T-helper 2 cell treated with Interferon-gamma antibody and Interleukin-4, amounts not matched to agents 5 μg/mL and 100 μg/mL, for 36 hours (primary cell): ENCODE measurements around the gene SPAG9.

ENCODE experiments used
- DNase-seq: peaks from one replicate; pipeline ENCODE4 v3.0.0; 2021; ENCODE audit warnings: low spot score
- H3K27ac Mint-ChIP-seq: one replicate; pipeline ENCODE4 v1.8.0; 2021; ENCODE audit warnings: mild to moderate bottlenecking, mixed read lengths
- H3K27me3 Mint-ChIP-seq: one replicate; pipeline ENCODE4 v1.8.0; 2021; ENCODE audit warnings: low read depth, mixed read lengths
- H3K36me3 Mint-ChIP-seq: one replicate; pipeline ENCODE4 v1.8.0; 2021; ENCODE audit warnings: low read depth, mixed read lengths
- H3K4me1 Mint-ChIP-seq: one replicate; pipeline ENCODE4 v1.8.0; 2021; ENCODE audit warnings: low read depth, mixed read lengths
- H3K4me3 Mint-ChIP-seq: one replicate; pipeline ENCODE4 v1.8.0; 2022; ENCODE audit warnings: mild to moderate bottlenecking, moderate library complexity, mixed read lengths
- H3K9me3 Mint-ChIP-seq: one replicate; pipeline ENCODE4 v1.8.0; 2021; ENCODE audit warnings: mixed read lengths

SPAG9 gene

GRCh38 chr17:50961282-50962220, 159.1 kb downstream of the SPAG9 start:
- Mint-ChIP-seq H3K4me3 (no peak overlapping the region), H3K27ac (no peak overlapping the region), H3K4me1 (peaks cover 8% of the 10 kb centered on the region), H3K27me3 (no peaks in the 10 kb centered on the region), H3K36me3 (peaks cover 15% of the 10 kb centered on the region), H3K9me3 (no peaks in the 10 kb centered on the region)
- DNase-seq, result no peak

- Mint-ChIP-seq H3K4me1 (peaks cover 2% of the 10 kb centered on the region), H3K27me3 (no peaks in the 10 kb centered on the region), H3K4me3 (no peak overlapping the region), H3K9me3 (no peaks in the 10 kb centered on the region), H3K36me3 (peaks cover 3% of the 10 kb centered on the region), H3K27ac (no peak overlapping the region)
- no peak for DNase-seq
Observed at GRCh38 chr17:50959341-50959740, 161.3 kb downstream of the SPAG9 start.

GRCh38 chr17:50957600-50958575, 162.8 kb downstream of the SPAG9 start:
- no peaks in the 10 kb centered on the region for H3K9me3 Mint-ChIP-seq

GRCh38 chr17:50956750-50957523, 163.7 kb downstream of the SPAG9 start:
- Mint-ChIP-seq H3K4me1 (peaks cover 6% of the 10 kb centered on the region), H3K36me3 (no peaks in the 10 kb centered on the region), H3K4me3 (no peak overlapping the region), H3K9me3 (no peaks in the 10 kb centered on the region), H3K27me3 (no peaks in the 10 kb centered on the region), H3K27ac (no peak overlapping the region)
- peak; percentile 39 for DNase-seq

More at GRCh38 chr17:50957600-50958575, 162.8 kb downstream of the SPAG9 start:
- Mint-ChIP-seq H3K4me3 (no peak overlapping the region), H3K27me3 (no peaks in the 10 kb centered on the region), H3K27ac (no peak overlapping the region), H3K4me1 (peaks cover 5% of the 10 kb centered on the region), H3K36me3 (no peaks in the 10 kb centered on the region)
- DNase-seq, result no peak

GRCh38 chr17:50956409-50956749, 164.3 kb downstream of the SPAG9 start:
- H3K4me1 Mint-ChIP-seq, result peaks cover 6% of the 10 kb centered on the region
- DNase-seq, result no peak
- no peak overlapping the region for H3K4me3 Mint-ChIP-seq
- H3K27me3 Mint-ChIP-seq, result no peaks in the 10 kb centered on the region
- no peak overlapping the region for H3K27ac Mint-ChIP-seq
- no peaks in the 10 kb centered on the region for H3K36me3 Mint-ChIP-seq
- no peaks in the 10 kb centered on the region for H3K9me3 Mint-ChIP-seq

- no peaks in the 10 kb centered on the region for H3K9me3 Mint-ChIP-seq
- H3K4me1 Mint-ChIP-seq, result peaks cover 8% of the 10 kb centered on the region
- H3K36me3 Mint-ChIP-seq, result no peaks in the 10 kb centered on the region
- DNase-seq, result no peak
- no peaks in the 10 kb centered on the region for H3K27me3 Mint-ChIP-seq
- no peak overlapping the region for H3K27ac Mint-ChIP-seq
- H3K4me3 Mint-ChIP-seq, result no peak overlapping the region
Observed at GRCh38 chr17:50955667-50956120, 165.0 kb downstream of the SPAG9 start.

- Mint-ChIP-seq H3K27me3 (no peaks in the 10 kb centered on the region), H3K36me3 (no peaks in the 10 kb centered on the region), H3K9me3 (no peaks in the 10 kb centered on the region), H3K4me3 (no peak overlapping the region), H3K4me1 (peaks cover 14% of the 10 kb centered on the region), H3K27ac (no peak overlapping the region)
- no peak for DNase-seq
Observed at GRCh38 chr17:50955160-50955559, 165.5 kb downstream of the SPAG9 start.

GRCh38 chr17:50954641-50955121, 166.0 kb downstream of the SPAG9 start:
- DNase-seq, result no peak
- no peaks in the 10 kb centered on the region for H3K36me3 Mint-ChIP-seq
- no peaks in the 10 kb centered on the region for H3K27me3 Mint-ChIP-seq
- H3K4me3 Mint-ChIP-seq, result no peak overlapping the region
- no peaks in the 10 kb centered on the region for H3K9me3 Mint-ChIP-seq
- H3K27ac Mint-ChIP-seq, result no peak overlapping the region
- peaks cover 15% of the 10 kb centered on the region for H3K4me1 Mint-ChIP-seq

- peaks cover 15% of the 10 kb centered on the region for H3K4me1 Mint-ChIP-seq
- H3K4me3 Mint-ChIP-seq, result no peak overlapping the region
- no peak for DNase-seq
- H3K9me3 Mint-ChIP-seq, result no peaks in the 10 kb centered on the region
- no peaks in the 10 kb centered on the region for H3K36me3 Mint-ChIP-seq
- H3K27ac Mint-ChIP-seq, result peak overlapping the region; percentile 31
- no peaks in the 10 kb centered on the region for H3K27me3 Mint-ChIP-seq
Observed at GRCh38 chr17:50953831-50954601, 166.7 kb downstream of the SPAG9 start.

GRCh38 chr17:50953518-50953830, 167.2 kb downstream of the SPAG9 start:
- H3K36me3 Mint-ChIP-seq, result no peaks in the 10 kb centered on the region
- H3K4me1 Mint-ChIP-seq, result peaks cover 15% of the 10 kb centered on the region
- H3K27ac Mint-ChIP-seq, result no peak overlapping the region
- H3K9me3 Mint-ChIP-seq, result no peaks in the 10 kb centered on the region
- no peaks in the 10 kb centered on the region for H3K27me3 Mint-ChIP-seq
- no peak for DNase-seq
- H3K4me3 Mint-ChIP-seq, result no peak overlapping the region

GRCh38 chr17:50952889-50953288, 167.8 kb downstream of the SPAG9 start:
- peaks cover 15% of the 10 kb centered on the region for H3K4me1 Mint-ChIP-seq
- H3K27ac Mint-ChIP-seq, result no peak overlapping the region
- no peaks in the 10 kb centered on the region for H3K9me3 Mint-ChIP-seq
- no peaks in the 10 kb centered on the region for H3K36me3 Mint-ChIP-seq
- no peak overlapping the region for H3K4me3 Mint-ChIP-seq
- no peaks in the 10 kb centered on the region for H3K27me3 Mint-ChIP-seq
- no peak for DNase-seq

GRCh38 chr17:50952013-50952412, 168.7 kb downstream of the SPAG9 start:
- H3K36me3 Mint-ChIP-seq, result no peaks in the 10 kb centered on the region
- H3K27me3 Mint-ChIP-seq, result no peaks in the 10 kb centered on the region
- no peak overlapping the region for H3K27ac Mint-ChIP-seq
- no peak overlapping the region for H3K4me3 Mint-ChIP-seq
- DNase-seq, result no peak
- no peaks in the 10 kb centered on the region for H3K9me3 Mint-ChIP-seq
- peaks cover 15% of the 10 kb centered on the region for H3K4me1 Mint-ChIP-seq
